ENCODE data around the gene CNGB1.
"Not testable (repeated sequence)": the region's sequence is repeated elsewhere in the genome, so short reads cannot be mapped to it uniquely, and the experiment has no call there.

CNGB1 gene

DNA sequence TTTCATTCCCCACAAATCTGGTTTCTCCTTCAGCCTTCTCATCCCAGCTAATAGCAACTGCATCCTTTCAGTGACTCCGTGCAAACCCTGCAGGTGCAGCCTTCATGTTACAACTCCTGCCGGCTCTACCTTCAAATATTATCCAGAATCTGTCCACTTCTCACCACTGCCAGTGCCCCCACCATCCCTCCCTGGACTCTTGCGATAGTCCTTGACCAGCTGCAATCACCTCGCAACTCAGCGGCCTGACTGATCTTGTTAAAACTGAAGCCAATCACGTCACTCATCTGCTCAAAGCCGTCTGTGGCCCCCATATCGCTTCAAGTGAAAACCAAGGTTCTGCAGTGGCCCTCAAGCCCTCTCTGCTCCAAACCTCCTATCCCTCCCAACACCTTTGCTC is 125.8 kb downstream of the CNGB1 start:
- DNase-seq = no peak

DNA sequence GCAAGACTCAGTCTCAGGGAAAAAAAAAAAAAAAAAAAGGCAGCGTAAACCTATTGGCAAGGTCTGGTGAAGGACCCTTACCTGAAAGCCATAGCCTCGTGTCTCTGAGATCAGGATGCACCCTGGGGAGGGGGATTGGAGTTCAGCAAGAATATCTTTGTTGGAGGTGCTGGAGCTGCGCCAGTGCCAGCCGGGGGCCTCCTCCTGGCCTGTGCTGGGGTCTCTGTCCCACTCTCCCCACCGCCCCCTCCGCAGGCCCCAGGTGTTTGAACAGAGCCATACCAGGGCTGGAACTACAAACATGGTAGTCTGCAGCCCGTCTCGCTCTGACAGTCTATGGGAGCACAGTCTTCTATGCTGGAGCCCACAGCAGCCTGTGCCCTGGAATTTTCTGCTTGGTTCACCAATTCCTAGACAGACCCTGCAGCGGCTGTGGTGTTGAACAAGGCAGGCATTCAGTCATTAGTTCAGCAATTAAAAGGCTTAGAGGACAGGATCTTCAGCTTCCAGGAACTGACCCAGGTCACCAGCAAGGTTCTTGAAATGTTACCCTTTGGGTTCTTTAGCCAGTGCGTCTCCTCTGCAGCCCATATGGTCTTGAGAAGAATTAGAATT is 126.4 kb downstream of the CNGB1 start:
- no peak for DNase-seq

DNA sequence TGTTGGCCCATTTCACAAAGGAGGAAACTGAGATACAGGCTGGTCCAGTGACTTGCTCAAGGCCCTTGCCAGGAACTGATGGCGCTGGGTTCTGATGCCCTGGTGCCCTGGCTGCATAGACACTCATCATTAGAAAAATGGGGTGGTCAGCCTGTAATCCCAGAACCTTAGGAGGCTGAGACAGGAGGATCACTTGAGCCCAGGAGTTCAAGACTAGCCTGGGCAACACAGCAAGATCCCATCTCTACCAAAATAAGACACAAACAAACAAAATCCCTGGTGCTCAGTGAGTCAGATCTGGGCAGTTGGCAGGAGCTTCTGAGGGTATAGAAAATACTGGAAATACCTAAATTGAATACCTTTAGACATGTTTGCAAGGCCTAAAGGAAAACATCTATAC is 127.5 kb downstream of the CNGB1 start:
- DNase-seq = no peak

DNA sequence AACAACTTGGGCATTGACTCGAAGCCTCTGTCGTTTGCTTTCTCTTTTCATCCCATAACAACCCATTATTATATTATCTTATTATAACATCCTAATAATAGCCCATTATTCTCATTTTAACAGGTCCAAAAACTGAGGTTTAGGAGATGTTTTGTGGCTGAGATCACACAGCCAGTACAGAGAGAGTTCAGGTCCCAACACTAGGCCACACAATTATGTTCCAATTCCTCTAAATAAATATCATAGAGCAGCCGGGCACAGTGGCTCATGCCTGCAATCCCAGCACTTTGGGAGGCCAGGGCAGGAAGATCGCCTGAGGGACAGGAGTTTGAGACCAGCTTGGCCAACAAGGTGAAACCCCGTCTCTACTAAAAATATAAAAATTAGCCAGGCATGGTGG is 128.3 kb downstream of the CNGB1 start:
- DNase-seq = no peak

DNA sequence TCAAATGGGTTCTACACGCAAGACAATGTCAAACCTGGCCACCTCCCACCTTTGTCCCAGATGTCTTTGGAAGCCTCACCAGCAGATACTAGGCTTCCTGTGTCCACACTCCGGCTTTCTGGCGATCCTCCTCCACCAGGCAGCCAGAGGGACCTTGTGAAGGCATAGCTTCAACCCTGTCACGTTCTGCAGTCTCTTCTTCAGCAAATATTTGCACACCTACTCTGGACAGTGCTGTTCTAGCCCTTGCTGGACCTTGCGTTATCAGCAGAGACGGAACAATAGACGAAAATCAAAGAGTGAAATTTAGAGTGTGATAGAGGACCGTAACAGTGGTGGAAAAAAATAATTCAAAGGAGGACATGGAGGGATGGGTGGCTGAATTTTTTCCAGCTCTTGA is 130.1 kb downstream of the CNGB1 start:
- no peak for DNase-seq

DNA sequence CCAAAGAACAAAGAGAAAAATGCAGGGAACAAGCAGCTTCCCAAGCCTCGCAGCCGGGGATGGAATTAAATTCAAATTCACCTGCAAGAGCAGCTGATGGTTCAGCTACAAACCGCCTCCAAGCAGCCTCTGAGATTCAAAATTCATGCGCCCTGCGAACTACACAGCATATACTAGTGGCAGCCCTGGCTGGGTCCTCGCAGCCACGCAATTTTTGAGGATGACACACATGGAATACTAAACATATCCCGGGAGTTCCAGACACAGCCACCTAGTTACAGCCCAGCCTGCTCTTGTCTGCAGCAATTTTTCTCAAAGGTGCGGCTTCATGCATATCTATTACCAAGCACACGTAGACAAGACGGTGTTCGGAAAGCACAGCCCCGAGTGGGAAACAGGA is 132.8 kb downstream of the CNGB1 start:
- no peak for DNase-seq

DNA sequence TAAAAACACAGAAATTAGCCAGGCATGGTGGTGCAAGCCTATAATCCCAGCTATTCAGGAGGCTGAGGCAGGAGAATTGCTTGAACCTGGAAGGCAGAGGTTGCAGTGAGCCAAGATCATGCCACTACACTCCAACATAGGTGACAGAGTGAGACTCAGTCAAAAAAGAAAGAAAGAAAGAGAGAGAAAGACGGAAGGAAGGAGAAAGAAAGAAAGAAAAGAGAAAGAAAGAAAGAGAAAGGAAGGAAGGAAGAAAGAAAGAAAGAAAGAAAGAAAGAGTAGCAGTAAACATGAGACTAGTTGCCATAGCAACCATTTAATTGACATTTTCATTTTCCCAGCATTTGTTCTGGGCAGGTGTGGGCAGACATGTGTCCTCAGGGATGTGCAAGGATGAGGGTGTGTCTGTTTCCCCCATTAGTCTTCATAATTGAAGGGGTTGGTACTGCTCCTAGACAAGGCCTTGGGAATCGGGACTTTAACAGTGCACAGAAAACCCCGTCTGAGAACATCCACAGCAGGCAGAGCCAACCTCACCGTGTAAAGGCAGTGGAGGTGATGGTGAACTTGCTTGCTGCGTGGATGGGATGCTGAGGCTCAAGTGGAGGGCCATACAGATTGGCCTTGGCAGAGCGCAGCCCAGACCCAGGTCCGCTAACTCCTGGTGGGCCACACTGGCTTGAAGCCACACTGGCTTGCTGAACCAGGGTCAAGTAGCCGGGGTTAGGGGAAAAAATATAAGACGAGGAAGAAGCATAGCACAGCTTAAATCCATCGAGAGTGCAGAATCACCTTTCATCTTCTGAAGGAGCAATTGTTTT is 133.4 kb downstream of the CNGB1 start:
- no peak for DNase-seq

DNA sequence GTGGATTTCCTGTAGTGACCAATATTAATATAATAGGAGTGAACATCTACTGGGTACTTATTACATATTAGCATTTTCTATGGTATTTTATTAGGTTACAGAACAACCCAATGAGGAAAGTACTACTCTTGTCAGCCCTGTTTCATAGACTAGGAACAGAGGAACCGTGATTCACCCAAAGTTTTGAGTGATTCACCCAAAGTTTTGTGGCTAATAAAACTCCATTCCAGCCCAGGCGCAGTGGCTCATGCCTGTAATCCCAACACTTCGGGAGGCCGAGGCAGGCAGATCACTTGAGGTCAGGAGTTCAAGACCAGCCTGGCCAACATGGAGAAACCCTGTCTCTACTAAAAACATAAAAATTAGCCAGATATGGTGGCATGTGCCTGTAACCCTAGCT is 135.5 kb downstream of the CNGB1 start:
- not testable (repeated sequence) for DNase-seq

DNA sequence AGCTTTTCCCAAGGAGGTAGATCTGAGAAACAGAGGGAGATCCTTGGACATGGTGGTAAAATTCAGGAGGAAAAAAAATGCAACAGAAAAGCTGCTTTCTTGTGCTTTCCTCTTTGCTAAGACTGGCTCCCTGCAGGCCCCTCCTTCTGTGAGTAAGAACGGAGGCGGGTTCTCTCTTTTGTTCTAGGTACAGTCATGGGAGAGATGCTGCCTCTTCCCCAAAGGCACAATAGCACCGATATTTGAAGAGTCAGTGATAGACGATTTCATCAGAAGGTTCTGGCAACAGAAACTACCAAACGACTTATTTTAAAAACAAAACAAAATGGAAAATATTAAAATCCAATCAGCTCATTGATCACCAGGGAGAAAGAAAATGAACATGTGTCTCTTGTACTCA is 136.0 kb downstream of the CNGB1 start:
- no peak for DNase-seq

Data from activated CD4-positive, alpha-beta T cell treated with anti-CD3 and anti-CD28 coated beads, Interleukin-2, amount 50 U/mL, for 1 hour (primary cell).